Measurements from ENCODE around the gene NR1I2. TPM values are rescaled to one million over a fixed set of nuclear protein-coding genes. Genes with fewer than 3 reads are reported as not detected.

NR1I2 gene
- total RNA-seq, 1 experiment from 2014 or later, result not detected

- peak overlapping the region; percentile 37 for H3K27ac Mint-ChIP-seq (ENCODE audit: low read depth, unreplicated experiment)
- no peak overlapping the region for H3K4me3 Mint-ChIP-seq (ENCODE audit: unreplicated experiment)
- POLR2A ChIA-PET, result no interaction called here
- DNase-seq (ENCODE audit: unreplicated experiment), result no peak
- TF ChIP-seq CTCF (IDR thresholded peaks at IDR 0.05; ENCODE audit: unreplicated experiment), result no peak
- CTCF ChIA-PET, result interaction anchor here (0.9 kb wide), 1 partner anchor 15 kb away, joined by 3 read pairs; no protein-coding TSS in a partner anchor
- H3K36me3 Mint-ChIP-seq (ENCODE audit: insufficient read depth, unreplicated experiment), result peaks cover 47% of the 10 kb centered on the region
- H3K27me3 Mint-ChIP-seq (ENCODE audit: insufficient read depth, unreplicated experiment), result no peaks in the 10 kb centered on the region
- intact Hi-C loops (cut with micrococcal nuclease), result no loop called here
- no peaks in the 10 kb centered on the region for H3K4me1 Mint-ChIP-seq (ENCODE audit: insufficient read depth, unreplicated experiment)
- peaks cover 4% of the 10 kb centered on the region for H3K9me3 Mint-ChIP-seq (ENCODE audit: unreplicated experiment)
- BruUV-seq (replicated peaks), result no TSS peak
Measured at GRCh38 chr3:119859728-119860127, 77.8 kb downstream of the NR1I2 start.

GRCh38 chr3:119861681-119862080 is 79.8 kb downstream of the NR1I2 start:
- BruUV-seq (replicated peaks), result no TSS peak
- ChIA-PET CTCF (no interaction called here), POLR2A (no interaction called here)
- peaks cover 47% of the 10 kb centered on the region for H3K36me3 Mint-ChIP-seq (ENCODE audit: insufficient read depth, unreplicated experiment)
- H3K9me3 Mint-ChIP-seq (ENCODE audit: unreplicated experiment), result no peaks in the 10 kb centered on the region
- TF ChIP-seq CTCF (IDR thresholded peaks at IDR 0.05; ENCODE audit: unreplicated experiment), result no peak
- DNase-seq (ENCODE audit: unreplicated experiment), result no peak
- H3K27me3 Mint-ChIP-seq (ENCODE audit: insufficient read depth, unreplicated experiment), result no peaks in the 10 kb centered on the region
- H3K4me3 Mint-ChIP-seq (ENCODE audit: unreplicated experiment), result no peak overlapping the region
- intact Hi-C loops (cut with micrococcal nuclease), result no loop called here
- H3K4me1 Mint-ChIP-seq (ENCODE audit: insufficient read depth, unreplicated experiment), result no peaks in the 10 kb centered on the region
- no peak overlapping the region for H3K27ac Mint-ChIP-seq (ENCODE audit: low read depth, unreplicated experiment)

DNA sequence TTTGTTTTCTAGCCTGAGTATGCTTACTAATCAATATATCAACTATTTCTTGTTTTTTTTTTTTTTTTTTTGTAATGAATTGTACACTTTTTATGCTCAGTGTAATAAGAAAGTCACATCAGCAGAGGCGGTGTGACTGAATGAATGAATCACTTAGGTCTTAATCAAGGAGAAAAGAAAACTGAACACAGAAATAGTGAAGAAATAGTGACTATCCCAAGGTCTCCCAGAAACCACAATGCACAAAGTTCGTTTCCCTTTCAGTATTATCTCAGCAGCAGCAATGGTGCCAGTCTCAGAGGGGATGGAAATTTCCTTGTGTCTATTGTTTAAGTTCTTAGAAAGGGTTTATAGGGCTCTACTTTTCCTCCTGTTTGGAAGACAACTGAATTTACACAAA is 80.7 kb downstream of the NR1I2 start:
- peaks cover 49% of the 10 kb centered on the region for H3K36me3 Mint-ChIP-seq (ENCODE audit: insufficient read depth, unreplicated experiment)
- DNase-seq (ENCODE audit: unreplicated experiment), result no peak
- CTCF ChIA-PET, result interaction anchor here (1.9 kb wide), 1 partner anchor 30 kb away, joined by 7 read pairs; no protein-coding TSS in a partner anchor
- no peaks in the 10 kb centered on the region for H3K4me1 Mint-ChIP-seq (ENCODE audit: insufficient read depth, unreplicated experiment)
- no peak overlapping the region for H3K27ac Mint-ChIP-seq (ENCODE audit: low read depth, unreplicated experiment)
- no peak for TF ChIP-seq CTCF (IDR thresholded peaks at IDR 0.05; ENCODE audit: unreplicated experiment)
- no peak overlapping the region for H3K4me3 Mint-ChIP-seq (ENCODE audit: unreplicated experiment)
- BruUV-seq (replicated peaks), result no TSS peak
- POLR2A ChIA-PET, result interaction anchor here (1.0 kb wide), 1 partner anchor 22 kb away, joined by 3 read pairs; no protein-coding TSS in a partner anchor
- no peaks in the 10 kb centered on the region for H3K27me3 Mint-ChIP-seq (ENCODE audit: insufficient read depth, unreplicated experiment)
- no peaks in the 10 kb centered on the region for H3K9me3 Mint-ChIP-seq (ENCODE audit: unreplicated experiment)
- intact Hi-C loops (cut with micrococcal nuclease), result no loop called here

GRCh38 chr3:119864476-119864875 is 82.6 kb downstream of the NR1I2 start:
- H3K27me3 Mint-ChIP-seq (ENCODE audit: insufficient read depth, unreplicated experiment), result no peaks in the 10 kb centered on the region
- ChIA-PET CTCF (interaction anchor here (0.7 to 1.9 kb wide), 3 partner anchors 17 to 28 kb away, joined by 3 to 7 read pairs (median 3); no protein-coding TSS in a partner anchor), POLR2A (no interaction called here)
- no TSS peak for BruUV-seq (replicated peaks)
- TF ChIP-seq CTCF (IDR thresholded peaks at IDR 0.05; ENCODE audit: unreplicated experiment), result no peak
- no peaks in the 10 kb centered on the region for H3K9me3 Mint-ChIP-seq (ENCODE audit: unreplicated experiment)
- H3K4me1 Mint-ChIP-seq (ENCODE audit: insufficient read depth, unreplicated experiment), result peaks cover 5% of the 10 kb centered on the region
- H3K4me3 Mint-ChIP-seq (ENCODE audit: unreplicated experiment), result no peak overlapping the region
- DNase-seq (ENCODE audit: unreplicated experiment), result no peak
- no peak overlapping the region for H3K27ac Mint-ChIP-seq (ENCODE audit: low read depth, unreplicated experiment)
- H3K36me3 Mint-ChIP-seq (ENCODE audit: insufficient read depth, unreplicated experiment), result peaks cover 40% of the 10 kb centered on the region
- intact Hi-C loops (cut with micrococcal nuclease), result no loop called here

Other genes starting within 250 kb of the NR1I2 start
- not detected in 2 replicates for gene CD80, start 222.5 kb upstream of the NR1I2 start, total RNA-seq (2022)
- not detected in 2 replicates for gene ADPRH, start 202.6 kb upstream of the NR1I2 start, total RNA-seq (2022)
- gene PLA1A, start 184.2 kb upstream of the NR1I2 start, total RNA-seq (2022), result not detected in 2 replicates
- 0.91 and 0.93 TPM in 2 replicates for gene POPDC2, start 121.5 kb upstream of the NR1I2 start, total RNA-seq (2022)
- gene COX17, start 104.7 kb upstream of the NR1I2 start, total RNA-seq (2022), result 47.9 and 55.4 TPM in 2 replicates
- not detected in 2 replicates for gene CFAP91, start 79.1 kb upstream of the NR1I2 start, total RNA-seq (2022)

All from MCF 10A (cell line).